Spleen (tissue), 7 donors: ENCODE measurements around the gene STMN3.

ENCODE experiments used
- POLR2A ChIP-seq, 3 donors: fragments of 450-650 bp; IDR thresholded peaks; one replicate each; pipeline ENCODE4 v1.5.1; 2017; ENCODE audit warnings: antibody characterized with exemption in 3 of 3, mild to moderate bottlenecking in 1 of 3
- POLR2AphosphoS5 ChIP-seq, 3 donors: sonication (generic); formaldehyde crosslinking; IDR thresholded peaks; one replicate each; pipeline ENCODE4 v1.5.1; 2017; ENCODE audit warnings: antibody characterized with exemption in 3 of 3
- TF ChIP-seq, protein P1 (sequence below), 11 experiments: fragments of 200-600 bp in 7 of 11; fragments of 450-650 bp in 4 of 11; sonication (generic) in 4 of 11; IDR thresholded peaks in 8 of 11; conservative IDR thresholded peaks in 3 of 11; 1 replicate in 7 of 11; 2 replicates in 4 of 11; pipeline versions ENCODE4 v1.4.0 to v1.8.0; 2016 to 2021; ENCODE audit warnings: antibody characterized with exemption in 11 of 11, inconsistent platforms in 4 of 11, mild to moderate bottlenecking in 1 of 11
- donor health status: DM: no; HTN: no; CAD: no; lungs with moderate emphysema.
- donor health status: DM: no; HTN: no; CAD: no.
- donor health status: DM: no; HTN: no; CAD: no.

DNA sequence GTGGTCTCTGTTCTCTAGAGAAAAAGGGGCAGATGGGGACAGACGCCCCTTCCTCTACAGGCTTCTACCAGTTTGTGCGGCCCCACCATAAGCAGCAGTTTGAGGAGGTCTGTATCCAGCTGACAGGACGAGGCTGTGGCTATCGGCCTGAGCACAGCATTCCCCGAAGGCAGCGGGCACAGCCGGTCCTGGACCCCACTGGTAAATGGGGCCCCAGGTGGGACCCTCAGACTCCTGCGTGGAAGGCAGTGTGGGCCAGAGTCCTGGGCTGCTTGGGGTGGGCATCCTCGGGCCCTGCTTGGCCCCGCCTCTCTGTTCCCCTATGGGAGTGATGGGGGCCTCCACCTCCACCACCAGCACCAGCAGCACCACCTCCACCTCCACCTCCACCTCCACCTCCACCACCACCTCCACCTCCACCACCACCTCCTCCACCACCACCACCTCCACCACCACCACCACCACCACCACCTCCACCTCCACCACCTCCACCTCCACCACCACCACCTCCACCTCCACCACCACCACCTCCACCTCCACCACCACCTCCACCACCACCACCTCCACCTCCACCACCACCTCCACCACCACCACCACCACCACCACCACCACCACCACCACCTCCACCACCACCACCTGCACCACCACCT, 40.0 kb upstream of the STMN3 start:
- TF ChIP-seq, protein P1, sequence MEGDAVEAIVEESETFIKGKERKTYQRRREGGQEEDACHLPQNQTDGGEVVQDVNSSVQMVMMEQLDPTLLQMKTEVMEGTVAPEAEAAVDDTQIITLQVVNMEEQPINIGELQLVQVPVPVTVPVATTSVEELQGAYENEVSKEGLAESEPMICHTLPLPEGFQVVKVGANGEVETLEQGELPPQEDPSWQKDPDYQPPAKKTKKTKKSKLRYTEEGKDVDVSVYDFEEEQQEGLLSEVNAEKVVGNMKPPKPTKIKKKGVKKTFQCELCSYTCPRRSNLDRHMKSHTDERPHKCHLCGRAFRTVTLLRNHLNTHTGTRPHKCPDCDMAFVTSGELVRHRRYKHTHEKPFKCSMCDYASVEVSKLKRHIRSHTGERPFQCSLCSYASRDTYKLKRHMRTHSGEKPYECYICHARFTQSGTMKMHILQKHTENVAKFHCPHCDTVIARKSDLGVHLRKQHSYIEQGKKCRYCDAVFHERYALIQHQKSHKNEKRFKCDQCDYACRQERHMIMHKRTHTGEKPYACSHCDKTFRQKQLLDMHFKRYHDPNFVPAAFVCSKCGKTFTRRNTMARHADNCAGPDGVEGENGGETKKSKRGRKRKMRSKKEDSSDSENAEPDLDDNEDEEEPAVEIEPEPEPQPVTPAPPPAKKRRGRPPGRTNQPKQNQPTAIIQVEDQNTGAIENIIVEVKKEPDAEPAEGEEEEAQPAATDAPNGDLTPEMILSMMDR (IDR thresholded peaks at IDR 0.05 in 8 of 11, conservative IDR thresholded peaks at IDR 0.05 in 3 of 11) = no peak
- TF ChIP-seq POLR2A (IDR thresholded peaks at IDR 0.05) (no peak), POLR2AphosphoS5 (IDR thresholded peaks at IDR 0.05) (no peak)
